Activated CD4-positive, alpha-beta T cell treated with anti-CD3 and anti-CD28 coated beads, Interleukin-2, amount 50 U/mL, for 4 hours (primary cell): Measurements from ENCODE around the gene PLCB4.

ENCODE experiments used
- DNase-seq, 2 experiments: peaks; one replicate each; pipeline ENCODE4 v3.0.0-alpha.2; 2020

The PLCB4 gene

DNA sequence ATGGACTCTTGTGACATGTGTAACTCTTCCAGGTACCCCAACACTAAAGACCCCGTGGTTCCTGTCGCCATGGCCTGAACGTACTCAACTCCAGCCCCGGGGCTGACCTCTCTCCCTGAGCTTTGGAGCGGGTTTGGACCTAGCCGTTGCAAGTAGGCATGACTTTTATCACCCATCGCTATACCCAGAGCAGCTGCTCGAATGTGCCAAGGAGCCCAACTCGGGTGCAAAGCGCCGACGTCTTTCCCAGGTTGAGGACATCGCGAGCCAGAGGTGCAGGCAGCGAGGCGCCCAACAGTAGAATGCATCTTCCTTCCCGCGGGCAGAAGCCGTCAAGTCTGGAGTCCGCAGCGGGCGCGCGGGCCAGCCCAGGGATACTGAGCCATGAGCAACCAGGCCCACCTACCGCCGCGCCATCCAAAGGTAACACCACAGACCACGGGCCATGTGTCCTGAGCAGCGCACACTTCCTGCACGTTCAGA, 439.9 kb downstream of the PLCB4 start:
- no peak for DNase-seq

DNA sequence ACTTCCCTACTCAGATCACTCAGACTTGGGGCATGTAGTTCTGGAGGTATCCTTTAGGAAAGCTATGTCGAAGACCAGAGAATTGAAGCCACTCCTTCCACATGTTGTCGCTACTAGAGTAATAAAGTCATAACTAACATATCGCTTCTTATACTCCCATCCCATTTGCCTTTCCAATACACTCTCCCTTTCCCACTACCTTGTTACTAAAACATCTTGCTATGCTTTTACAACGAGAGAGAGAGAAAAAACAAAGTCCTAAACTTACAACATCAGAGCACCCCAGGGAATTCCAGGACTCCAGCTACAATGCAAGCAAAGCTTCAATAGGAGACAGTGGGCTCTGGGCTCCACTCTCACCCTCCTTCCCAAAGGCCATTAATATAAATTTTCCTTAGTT, 440.4 kb downstream of the PLCB4 start:
- DNase-seq: no peak

DNA sequence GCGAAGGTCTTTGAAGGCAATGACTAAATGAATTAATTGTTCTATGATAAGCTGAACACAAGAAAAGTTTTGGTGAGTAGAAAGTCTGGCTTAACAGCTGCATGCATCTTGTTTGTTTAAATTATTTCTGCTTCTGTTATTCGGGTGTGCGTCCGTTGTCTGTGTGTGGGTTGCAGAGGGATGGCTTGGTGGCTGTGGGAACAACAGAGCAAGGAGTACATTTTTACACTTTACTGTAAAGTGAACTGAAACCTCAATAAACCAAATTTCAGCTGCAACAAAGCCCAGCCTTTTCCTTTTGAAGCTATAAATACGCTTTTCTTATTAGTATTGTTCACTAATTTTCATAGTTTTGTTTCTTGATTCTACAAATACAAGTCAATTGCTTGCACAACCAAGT, 442.0 kb downstream of the PLCB4 start:
- DNase-seq: no peak

DNA sequence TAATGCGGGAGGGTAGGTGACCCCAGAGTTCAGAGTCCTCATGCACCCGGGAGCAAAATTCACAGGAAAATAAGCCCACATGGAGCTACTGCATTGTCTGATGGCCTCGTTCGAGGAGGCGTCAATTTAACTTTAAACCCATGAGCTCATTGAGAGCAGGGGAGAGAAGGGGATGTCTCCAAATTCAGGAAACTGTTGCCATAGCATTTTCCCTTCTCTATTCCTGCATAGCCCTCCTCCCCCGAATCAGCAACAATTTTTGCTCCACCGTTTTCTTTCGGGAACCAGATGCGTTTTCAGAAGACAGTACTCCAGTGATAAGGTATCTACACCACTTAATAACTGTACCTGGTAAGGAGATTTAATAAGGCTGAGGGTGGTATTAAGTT, 445.2 kb downstream of the PLCB4 start:
- no peak for DNase-seq

DNA sequence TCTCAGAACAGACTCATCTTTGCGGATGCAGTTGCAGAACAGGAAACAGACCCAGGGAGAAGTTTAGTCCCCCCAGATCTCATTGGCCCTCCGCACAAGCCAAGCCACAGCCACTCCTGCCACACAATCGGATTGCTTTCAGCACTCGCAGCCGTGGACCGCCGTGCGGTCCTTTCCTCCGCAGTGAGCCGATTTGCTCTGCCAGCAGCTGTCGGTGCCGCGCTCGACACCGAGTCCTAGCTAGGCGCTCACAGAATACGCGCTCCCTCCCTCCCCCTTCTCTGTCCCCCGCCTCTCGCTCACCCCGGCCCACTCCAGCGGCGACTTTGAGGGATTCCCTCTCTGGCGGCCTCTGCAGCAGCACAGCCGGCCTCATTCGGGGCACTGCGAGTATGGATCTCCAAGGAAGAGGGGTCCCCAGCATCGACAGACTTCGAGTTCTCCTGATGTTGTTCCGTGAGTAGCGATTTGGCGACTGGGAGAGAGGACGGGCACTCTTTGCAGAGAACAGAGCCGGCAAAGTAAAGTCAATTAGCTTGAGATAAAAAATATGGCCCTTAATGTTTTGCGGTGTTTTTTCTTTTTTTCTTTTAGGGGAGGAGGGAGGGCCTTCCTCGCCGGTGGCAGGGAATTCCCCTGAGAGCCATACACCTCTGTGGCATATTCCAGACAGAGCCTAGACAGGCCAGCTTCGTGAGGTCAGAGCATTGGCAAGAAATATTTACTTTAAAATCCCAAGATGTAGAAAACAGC, 445.8 kb downstream of the PLCB4 start, which contains the start of gene LAMP5:
LAMP5 (plus strand) TSS at position 130 of the 753 bp plus-strand sequence; CDS start at position 393, 263 bp downstream.
- no peak for DNase-seq

DNA sequence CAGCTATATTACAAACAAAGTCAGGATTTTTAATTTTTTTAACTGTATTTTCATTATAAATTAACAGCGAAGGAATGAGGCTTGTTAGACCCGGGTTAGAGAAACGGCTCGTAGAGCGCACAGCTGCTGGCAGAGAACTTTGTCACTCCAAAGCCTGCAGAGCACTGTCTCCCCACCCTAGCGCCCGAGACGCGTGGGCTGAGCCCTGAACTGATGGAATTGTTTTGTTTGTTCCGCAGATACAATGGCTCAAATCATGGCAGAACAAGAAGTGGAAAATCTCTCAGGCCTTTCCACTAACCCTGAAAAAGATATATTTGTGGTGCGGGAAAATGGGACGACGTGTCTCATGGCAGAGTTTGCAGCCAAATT, 446.3 kb downstream of the PLCB4 start:
- no peak for DNase-seq

DNA sequence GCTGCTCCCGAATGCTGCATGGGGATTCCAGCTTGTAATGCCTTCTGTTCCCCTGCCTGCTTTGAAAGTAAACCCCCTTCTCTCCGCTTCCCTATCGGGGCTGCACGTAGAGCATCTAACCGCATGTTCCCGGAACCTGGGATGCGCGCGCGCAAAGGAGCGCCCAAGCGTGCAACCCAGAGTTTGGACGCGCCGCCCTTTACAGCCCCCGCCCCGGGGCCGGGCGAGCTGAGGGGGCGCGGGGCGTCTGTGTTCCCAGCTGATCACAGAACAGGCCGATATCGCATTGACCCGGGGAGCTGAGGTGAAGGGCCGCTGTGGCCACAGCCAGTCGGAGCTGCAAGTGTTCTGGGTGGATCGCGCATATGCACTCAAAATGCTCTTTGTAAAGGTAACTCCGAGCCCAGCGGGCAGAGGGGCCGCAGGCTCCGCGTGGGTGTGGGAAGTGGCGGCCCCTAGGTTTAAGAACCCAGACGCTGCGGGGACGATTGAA, 446.9 kb downstream of the PLCB4 start:
- DNase-seq: no peak

DNA sequence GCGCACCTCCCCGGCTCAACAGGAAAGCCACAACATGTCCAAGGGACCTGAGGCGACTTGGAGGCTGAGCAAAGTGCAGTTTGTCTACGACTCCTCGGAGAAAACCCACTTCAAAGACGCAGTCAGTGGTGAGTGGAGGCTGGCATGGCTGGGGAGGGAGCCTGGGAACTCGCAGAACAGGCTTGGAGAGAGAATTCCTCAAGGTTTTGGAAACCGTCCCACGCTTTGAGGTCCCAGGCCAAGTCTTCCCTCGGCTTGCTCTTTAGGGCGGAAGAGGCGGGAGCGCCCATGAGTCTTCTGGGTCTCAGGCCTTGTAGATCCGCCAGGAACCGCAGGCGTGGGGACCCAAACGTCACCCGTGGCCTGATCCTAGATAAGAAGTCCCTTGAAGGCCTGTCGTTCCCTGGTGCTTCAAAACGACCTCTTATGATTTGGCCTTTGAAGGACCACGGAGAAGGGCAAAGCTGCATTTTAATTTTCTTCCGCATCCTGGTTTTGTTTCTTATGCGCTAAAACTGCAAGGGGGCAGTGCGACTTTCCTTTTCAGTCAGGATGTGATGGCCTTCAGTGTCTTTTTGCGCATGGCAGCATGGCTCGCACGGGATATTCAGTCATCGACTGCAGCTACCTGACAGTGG, 447.5 kb downstream of the PLCB4 start:
- no peak for DNase-seq

DNA sequence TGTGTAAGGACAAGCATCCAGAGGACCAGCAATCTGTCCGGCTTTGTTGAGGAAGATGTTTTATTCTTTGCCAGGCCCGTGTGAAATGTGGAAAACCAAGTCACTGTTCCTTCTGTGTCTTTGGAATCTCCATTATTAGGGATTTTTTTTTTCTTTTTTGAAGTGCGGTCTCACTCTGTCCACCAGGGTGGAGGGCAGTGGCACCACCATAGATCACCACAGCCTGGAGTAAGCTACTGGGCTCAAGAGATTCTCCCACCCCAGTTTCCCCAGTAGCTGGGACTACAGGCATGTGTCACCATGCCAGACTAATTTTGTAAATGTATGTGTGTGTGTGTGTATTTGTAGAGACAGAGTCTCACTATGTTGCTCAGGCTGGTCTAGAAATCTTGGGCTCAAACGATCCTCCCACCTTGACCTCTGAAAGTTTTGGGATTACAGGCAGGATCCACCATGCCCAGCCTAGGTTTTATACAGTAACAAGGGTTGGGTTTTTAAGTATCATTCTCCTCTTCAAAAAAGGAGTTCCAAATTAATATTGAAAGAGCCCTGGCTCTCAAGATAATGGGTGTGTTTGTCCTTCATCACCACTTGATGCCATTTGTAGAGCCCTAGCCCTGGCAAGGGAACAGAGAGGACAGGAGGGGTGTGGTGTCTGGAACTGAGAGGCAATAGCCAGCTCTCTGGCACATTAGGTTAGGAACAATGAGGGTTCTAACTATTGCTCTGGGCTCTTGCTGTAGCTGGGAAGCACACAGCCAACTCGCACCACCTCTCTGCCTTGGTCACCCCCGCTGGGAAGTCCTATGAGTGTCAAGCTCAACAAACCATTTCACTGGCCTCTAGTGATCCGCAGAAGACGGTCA, 448.6 kb downstream of the PLCB4 start:
- no peak for DNase-seq

DNA sequence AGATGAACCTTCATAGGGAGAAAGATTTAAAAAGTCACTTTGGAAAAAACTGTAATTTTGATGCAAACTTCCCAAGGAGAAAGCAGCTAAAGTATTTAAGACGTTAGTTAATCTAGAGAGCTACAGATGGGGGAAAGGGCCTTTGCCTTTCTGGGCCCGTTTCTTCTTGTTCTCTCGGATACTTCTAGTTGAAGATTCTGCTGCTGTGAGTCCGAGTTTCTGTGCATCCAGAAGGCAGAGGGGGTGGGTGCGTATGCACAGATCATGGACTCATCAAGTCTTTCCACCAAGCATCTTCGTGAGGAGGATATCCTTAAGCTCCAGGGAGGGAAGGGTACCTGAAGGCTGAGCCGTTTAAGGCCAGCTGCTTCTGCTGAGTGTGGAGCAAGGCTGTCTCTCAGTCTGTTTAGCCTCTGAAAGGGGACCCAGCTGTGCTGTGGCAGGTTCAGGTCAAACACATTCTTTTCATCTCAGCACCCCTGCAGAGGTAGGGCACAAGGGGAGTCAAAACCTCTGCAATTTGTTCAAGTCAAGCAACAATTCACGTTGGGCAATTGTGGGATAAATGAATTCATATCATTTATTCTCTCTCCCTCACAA, 449.8 kb downstream of the PLCB4 start:
- DNase-seq: no peak

DNA sequence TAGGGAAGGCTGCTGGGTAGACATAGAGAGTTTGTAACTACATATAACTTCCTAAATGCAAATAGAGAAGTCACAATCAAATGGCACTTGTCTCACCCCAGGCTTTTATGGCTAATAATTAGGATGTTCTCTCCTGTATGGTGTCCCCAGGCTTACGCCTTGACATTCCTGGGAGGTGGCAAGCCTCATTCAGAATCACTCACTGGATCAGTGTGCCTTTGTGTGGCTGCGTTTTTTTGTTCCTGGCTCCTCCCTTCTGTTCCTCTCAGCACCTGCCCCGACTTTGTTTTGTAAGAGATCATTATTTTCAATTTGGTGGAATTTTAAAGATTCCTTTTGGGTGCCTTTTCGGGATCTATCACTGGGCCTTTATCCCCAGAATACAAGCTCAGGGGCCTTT, 451.2 kb downstream of the PLCB4 start:
- no peak for DNase-seq

DNA sequence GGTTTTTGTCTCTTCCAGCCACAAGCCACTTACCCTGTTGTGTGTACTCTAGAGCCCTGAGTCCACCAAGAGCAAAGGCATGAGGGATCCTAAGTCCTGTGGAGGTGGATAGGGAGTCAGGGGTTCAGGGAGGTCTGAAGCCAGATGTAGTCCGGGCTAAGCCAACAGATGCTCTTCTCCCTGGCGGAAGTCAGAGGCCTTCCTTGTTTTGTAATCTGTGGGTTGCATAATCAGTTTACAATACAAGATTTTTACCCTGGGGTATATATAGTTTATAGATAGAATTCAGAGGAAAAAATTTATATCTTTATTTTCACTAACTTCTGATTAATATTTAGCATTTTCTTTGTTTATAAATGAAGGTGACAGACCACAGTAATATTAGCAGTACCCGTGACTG, 454.7 kb downstream of the PLCB4 start:
- no peak for DNase-seq
